Activated CD8-positive, alpha-beta memory T cell treated with anti-CD3 and anti-CD28 coated beads for 36 hours (primary cell): Measurements from ENCODE around the gene ARG1. TPM values are rescaled to one million over a fixed set of nuclear protein-coding genes. Genes with fewer than 3 reads are reported as not detected.
"Not testable (repeated sequence)": the region's sequence is repeated elsewhere in the genome, so short reads cannot be mapped to it uniquely, and the experiment has no call there.

Experiments
- CTCF ChIA-PET: fragments of 350-600 bp; sonication (Branson Sonifier 250); formaldehyde crosslinking; loops from one replicate; lab custom pipeline; 2021; ENCODE audit warnings: antibody characterized with exemption; lab: Charles Lee
- POLR2A ChIA-PET: fragments of 350-600 bp; sonication (Branson Sonifier 250); formaldehyde crosslinking; loops from one replicate; lab custom pipeline; 2021; ENCODE audit warnings: antibody characterized with exemption; lab: Charles Lee
- total RNA-seq, 2 experiments: library from RNA; stranded (reverse); gene quantifications; one replicate each; pipeline ENCODE4 v1.2.3, GENCODE V29; 2021

The ARG1 gene
- not detected for total RNA-seq

DNA sequence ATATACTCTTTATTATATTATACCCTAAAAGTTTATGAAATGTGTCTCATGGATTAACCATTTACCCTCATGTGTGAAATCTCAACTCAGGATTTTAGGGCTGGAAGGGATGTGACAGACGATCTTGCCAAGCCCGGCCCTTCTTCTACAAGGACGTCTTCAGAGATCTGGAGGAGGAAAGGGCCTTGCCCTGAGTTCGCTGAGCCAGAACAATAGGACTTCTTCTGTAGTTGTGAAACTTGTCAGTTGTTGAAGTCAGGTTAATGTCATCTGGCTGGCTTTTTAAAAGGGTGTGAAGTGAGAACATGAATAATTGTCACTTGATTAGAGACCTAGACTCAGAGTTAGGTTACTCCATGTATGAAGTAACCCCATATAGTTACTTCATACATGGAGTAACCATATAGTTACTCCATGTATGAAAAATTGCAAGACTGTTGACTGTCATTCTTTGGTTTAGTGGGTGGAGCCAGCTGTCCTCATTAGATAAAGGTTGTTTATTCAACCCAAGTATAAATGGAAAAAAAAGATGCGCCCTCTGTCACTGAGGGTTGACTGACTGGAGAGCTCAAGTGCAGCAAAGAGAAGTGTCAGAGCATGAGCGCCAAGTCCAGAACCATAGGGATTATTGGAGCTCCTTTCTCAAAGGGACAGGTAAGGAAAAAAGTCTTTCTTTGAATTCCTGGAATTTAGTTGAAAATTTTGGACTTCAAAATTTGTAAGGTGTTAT lies at the start of gene ARG1:
Gene ARG1 (plus strand): TSS at position 541 of the 730 bp plus-strand sequence. CDS start 57 bp downstream, at position 598.
- ChIA-PET POLR2A (no interaction called here), CTCF (no interaction called here)

DNA sequence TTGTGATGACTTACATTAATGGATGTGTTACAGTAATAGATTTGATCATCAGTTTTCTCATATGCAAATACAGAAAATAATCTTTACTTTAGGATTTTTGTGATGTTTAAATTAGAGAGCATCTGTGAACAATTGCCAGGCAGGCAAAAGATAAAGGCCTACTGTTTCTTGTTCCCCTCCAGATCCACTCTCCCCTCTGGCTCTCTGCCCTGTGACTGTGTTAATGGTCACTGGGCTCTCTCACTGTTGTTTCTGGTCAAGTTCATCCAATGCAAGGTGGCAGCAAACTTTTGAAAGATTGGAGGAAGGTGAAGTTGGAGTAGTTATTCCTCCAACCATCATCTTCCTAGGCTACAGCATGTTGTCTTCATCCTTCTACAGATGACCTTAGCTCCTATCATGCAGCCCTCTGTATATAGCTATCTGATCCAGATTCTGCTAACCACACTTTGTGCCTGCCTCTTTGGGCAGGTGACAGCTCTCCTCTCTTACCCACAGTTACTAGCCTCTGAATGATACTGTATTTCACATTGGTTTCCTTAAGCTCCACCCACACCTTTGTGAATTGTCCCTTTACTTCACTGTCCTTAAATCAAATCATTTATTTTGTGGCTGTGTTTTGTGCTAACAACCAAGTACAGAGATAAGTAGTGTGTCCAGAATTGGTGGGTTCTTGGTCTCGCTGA lies 48.9 kb upstream of the ARG1 start:
- CTCF ChIA-PET: interaction anchor here (1.8 kb wide), 1 partner anchor 104 kb away, joined by 3 read pairs; no protein-coding TSS in a partner anchor
- POLR2A ChIA-PET: no interaction called here

GRCh38 chr6:131524695-131525336 lies 48.2 kb upstream of the ARG1 start:
- ChIA-PET POLR2A (no interaction called here), CTCF (interaction anchor here (1.8 kb wide), 1 partner anchor 104 kb away, joined by 3 read pairs; no protein-coding TSS in a partner anchor)

DNA sequence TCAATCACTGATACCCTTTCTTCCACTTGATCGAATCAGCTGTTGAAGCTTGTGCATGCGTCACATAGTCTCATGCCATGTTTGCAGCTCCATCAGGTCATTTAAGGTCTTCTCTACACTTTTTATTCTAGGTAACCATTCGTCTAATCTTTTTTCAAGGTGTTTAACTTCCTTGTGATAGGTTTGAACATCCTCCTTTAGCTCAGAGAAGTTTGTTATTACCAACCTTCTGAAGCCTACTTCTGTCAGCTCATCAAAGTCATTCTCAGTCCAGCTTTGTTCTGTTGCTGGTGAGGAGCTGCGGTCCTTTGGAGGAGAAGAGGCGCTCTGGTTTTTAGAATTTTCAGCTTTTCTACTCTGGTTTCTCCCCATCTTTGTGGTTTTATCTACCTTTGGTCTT lies 42.1 kb upstream of the ARG1 start:
- POLR2A ChIA-PET: not testable (repeated sequence)
- CTCF ChIA-PET: interaction anchor here (0.6 kb wide), 1 partner anchor 417 kb away, joined by 3 read pairs; no protein-coding TSS in a partner anchor

DNA sequence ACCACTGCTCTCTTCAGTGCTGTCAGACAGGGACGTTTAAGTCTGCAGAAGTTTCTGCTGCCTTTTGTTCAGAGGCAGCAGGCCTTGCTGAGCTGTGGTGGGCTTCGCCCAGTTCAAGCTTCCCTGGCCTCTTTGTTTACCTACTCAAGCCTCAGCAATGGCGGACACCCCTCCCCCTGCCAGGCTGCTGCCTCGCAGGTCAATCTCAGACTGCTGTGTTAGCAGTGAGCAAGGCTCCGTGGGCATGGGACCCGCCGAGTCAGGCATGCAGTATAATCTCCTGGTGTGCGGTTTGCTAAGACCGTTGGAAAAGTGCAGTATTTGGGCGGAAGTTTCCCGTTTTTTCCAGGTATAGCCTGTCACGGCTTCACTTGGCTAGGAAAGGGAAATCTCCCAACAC lies 41.3 kb upstream of the ARG1 start:
- POLR2A ChIA-PET: not testable (repeated sequence)
- CTCF ChIA-PET: interaction anchor here (1.3 to 3.0 kb wide), 2 partner anchors 12 to 334 kb away, joined by 3 to 16 read pairs; no protein-coding TSS in a partner anchor

DNA sequence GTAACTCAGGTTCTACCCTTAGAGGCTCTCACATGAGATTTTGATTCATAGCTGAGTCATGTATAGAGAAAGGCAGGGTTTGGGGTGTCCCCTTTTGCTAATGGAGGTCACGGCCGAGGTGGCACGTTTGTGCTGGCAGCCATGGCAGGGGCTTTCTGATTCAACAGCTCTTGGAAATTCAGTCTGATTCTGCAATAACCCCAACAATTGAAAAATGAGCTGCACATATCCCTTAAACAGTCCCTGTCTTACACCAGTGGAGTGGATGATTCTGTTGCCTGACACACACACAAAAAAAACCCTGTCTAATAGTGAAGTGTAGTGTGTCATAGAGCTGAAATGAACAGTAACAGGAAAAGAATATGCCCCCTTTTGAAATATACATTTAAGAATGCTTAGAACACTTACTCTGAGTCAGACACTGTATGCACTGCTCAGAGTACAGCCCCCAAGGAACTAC lies 40.4 kb upstream of the ARG1 start:
- CTCF ChIA-PET: interaction anchor here (1.1 to 3.0 kb wide), 5 partner anchors 13 to 648 kb away, joined by 3 to 16 read pairs (median 5); partner anchors contain the start of gene MED23
- POLR2A ChIA-PET: no interaction called here

GRCh38 chr6:131538615-131539014 lies 34.4 kb upstream of the ARG1 start:
- CTCF ChIA-PET, POLR2A ChIA-PET: not testable (repeated sequence)

DNA sequence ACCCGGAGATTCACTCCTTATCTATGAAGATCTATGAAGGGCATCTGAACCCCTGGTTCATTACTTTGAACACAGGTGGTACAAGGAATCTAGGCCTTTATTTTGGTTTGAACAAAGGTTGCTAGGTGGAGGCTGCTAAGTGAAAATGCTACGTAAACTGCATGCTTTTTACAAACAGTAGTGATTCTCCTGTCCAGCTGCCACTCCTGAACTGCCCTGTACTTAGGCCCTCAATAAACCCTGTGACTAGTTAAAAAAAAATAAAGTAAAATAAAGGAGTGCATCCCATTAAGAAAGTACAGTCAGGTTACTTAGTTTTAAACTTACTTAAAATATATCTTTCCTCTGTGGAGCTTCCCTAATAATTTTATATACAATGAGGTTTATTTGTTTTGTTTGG lies 27.7 kb upstream of the ARG1 start:
- CTCF ChIA-PET: no interaction called here
- POLR2A ChIA-PET: no interaction called here

- POLR2A ChIA-PET: no interaction called here
- CTCF ChIA-PET: interaction anchor here (1.0 kb wide), 1 partner anchor 18 kb away, joined by 6 read pairs; no protein-coding TSS in a partner anchor
These were observed 25.5 kb upstream of the ARG1 start for GRCh38 chr6:131547488-131547887.

DNA sequence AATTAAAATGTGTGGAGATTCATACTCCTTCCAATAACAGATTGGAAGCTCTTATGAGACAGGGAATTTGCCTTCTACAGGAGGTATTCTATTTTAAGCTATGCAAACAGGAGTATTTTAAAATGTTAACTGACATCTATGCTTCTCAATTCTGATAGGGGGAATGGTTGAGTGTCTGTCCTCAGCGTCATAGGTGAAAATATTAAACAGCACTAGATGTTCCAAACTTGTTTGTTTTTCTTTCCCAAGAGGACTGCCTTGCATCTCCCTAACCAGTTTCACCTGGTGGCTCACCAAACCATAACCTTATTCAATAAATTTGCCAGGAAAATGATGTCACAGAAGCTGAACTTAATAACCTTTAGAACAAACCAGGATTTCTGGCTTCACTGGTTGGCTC lies 24.6 kb upstream of the ARG1 start:
- POLR2A ChIA-PET: no interaction called here
- CTCF ChIA-PET: interaction anchor here (1.0 to 1.5 kb wide), 3 partner anchors 12 to 19 kb away, joined by 3 to 6 read pairs (median 4); no protein-coding TSS in a partner anchor

DNA sequence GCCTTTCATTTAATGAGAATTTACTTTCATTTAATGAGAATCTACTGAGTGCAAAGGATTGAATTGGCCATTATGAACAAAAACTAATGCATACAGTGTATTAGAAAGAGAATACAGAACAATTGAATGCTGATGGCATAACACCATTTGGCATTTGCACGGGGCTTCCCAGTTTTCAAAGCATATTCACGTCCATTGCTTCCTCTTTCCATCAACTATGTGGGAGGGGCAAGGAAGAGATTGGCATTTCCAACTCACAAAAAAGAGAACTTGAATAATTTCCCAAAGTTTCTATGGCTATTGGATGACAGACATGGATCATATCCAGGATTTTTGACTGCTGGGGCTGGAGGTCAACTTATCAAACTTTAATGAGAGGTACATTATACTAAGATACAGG lies 23.2 kb upstream of the ARG1 start:
- ChIA-PET POLR2A (no interaction called here), CTCF (interaction anchor here (1.4 kb wide), 1 partner anchor 13 kb away, joined by 4 read pairs; no protein-coding TSS in a partner anchor)

- ChIA-PET POLR2A (no interaction called here), CTCF (no interaction called here)
These were observed 21.1 kb upstream of the ARG1 start for GRCh38 chr6:131551902-131552301.

DNA sequence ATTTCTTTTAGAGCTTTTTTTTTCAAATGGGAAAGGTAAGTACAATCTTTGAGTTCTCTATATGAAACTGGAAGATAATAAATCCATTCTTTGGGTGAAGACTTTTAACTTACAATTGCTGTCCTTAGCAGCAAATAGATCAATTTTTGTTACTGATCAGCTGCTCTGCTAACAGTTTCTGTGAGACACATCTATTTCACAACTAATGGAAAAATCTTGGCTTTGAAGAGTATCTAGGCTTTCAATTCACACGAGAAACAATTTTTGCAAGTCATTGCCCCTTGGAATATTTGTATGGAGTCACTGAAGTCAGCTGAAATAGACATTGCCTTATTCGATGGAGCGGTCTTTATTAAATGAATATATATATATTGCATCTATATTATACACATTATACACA lies 20.5 kb upstream of the ARG1 start:
- CTCF ChIA-PET: no interaction called here
- POLR2A ChIA-PET: no interaction called here

- ChIA-PET POLR2A (no interaction called here), CTCF (no interaction called here)
These were observed 17.0 kb upstream of the ARG1 start for GRCh38 chr6:131555992-131556391.

DNA sequence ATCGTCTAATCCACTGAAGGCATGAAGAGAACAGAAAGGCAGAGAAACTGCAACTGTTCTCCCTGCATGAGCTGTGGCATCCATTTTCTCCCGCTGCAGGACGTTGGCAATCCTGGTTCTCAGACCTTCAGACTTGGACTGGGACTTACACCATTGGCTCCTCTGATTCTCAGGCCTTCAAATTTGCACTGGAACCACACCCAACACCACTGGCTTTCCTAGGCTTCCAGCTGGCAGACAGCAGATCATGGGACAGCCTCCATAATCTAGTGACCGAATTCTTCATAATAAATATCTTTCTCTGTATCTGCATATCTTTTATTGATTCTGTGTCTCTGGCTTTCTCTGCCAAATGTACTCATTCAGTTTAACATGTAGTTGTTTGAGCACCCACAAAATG lies 14.1 kb upstream of the ARG1 start:
- POLR2A ChIA-PET: no interaction called here
- CTCF ChIA-PET: no interaction called here

- CTCF ChIA-PET: interaction anchor here (1.8 kb wide), 1 partner anchor 13 kb away, joined by 4 read pairs; no protein-coding TSS in a partner anchor
- POLR2A ChIA-PET: no interaction called here
These were observed 10.9 kb upstream of the ARG1 start for GRCh38 chr6:131561925-131562707.

GRCh38 chr6:131565056-131565455 lies 8.0 kb upstream of the ARG1 start:
- POLR2A ChIA-PET: no interaction called here
- CTCF ChIA-PET: no interaction called here

DNA sequence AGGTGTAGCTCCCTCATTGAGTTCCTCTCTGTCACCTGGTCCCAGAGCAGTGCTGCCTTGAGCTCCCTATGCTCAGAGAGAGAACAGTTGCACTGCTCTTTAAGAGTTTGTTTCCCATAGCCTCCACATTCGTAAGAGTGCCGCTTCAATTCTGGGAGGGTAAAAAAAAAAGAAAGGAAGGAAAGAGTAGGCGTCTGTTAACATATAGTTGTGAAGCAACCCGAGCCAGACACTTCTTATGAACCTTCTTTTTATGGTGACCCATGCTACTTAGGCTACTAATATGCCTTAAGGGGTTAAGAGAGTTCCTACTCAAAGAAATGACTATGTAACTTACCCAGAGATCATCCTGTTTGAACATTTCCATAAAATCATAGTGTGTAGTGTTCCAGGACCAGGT lies 4.3 kb upstream of the ARG1 start:
- POLR2A ChIA-PET: interaction anchor here (0.7 kb wide), 1 partner anchor 212 kb away, joined by 3 read pairs; no protein-coding TSS in a partner anchor
- CTCF ChIA-PET: no interaction called here

- ChIA-PET POLR2A (no interaction called here), CTCF (no interaction called here)
These were observed 1.1 kb downstream of the ARG1 start for GRCh38 chr6:131574133-131574532.
